Nucleus accumbens (tissue), 56 donors: Measurements from ENCODE around the gene FBXO9.

Experiments used
- DNase-seq, 56 donors: peaks; one replicate each; lab custom pipeline; 2025; lab: John Stamatoyannopoulos, UW

FBXO9 gene

GRCh38 chr6:53065266-53066076 lies at the start of gene FBXO9:
TSS of gene FBXO9 (plus strand) at chr6:53065404. CDS start at chr6:53065790, 386 bp downstream.
- peak in 53 of 56 donors; percentile 23 to 93 (median 80) for DNase-seq

GRCh38 chr6:53015486-53015885 lies 49.7 kb upstream of the FBXO9 start:
- DNase-seq: no peak

- DNase-seq: peak in 2 of 56 donors; percentile 4 to 16
Observed at GRCh38 chr6:53018446-53018845, 46.8 kb upstream of the FBXO9 start.

GRCh38 chr6:53020005-53020744 lies 45.0 kb upstream of the FBXO9 start:
- DNase-seq: no peak

- peak in 42 of 56 donors; percentile 3 to 77 (median 50) for DNase-seq
Observed at GRCh38 chr6:53023323-53023722, 41.9 kb upstream of the FBXO9 start.

- DNase-seq: no peak
Observed at GRCh38 chr6:53026526-53026925, 38.7 kb upstream of the FBXO9 start.

- DNase-seq: no peak
Observed at GRCh38 chr6:53027131-53027718, 38.0 kb upstream of the FBXO9 start.

- DNase-seq: no peak
Observed at GRCh38 chr6:53028467-53028866, 36.7 kb upstream of the FBXO9 start.

GRCh38 chr6:53029257-53029656 lies 35.9 kb upstream of the FBXO9 start:
- DNase-seq: no peak

- no peak for DNase-seq
Observed at GRCh38 chr6:53029761-53030160, 35.4 kb upstream of the FBXO9 start.

- peak in 3 of 56 donors; percentile 7 to 39 (median 13) for DNase-seq
Observed at GRCh38 chr6:53031281-53031680, 33.9 kb upstream of the FBXO9 start.

GRCh38 chr6:53032849-53033248 lies 32.4 kb upstream of the FBXO9 start:
- DNase-seq: peak in 35 of 56 donors; percentile 6 to 64 (median 41)

- no peak for DNase-seq
Observed at GRCh38 chr6:53033764-53034163, 31.4 kb upstream of the FBXO9 start.

GRCh38 chr6:53035549-53036213 lies 29.5 kb upstream of the FBXO9 start:
- DNase-seq: peak in 1 of 56 donors; percentile 15

GRCh38 chr6:53038141-53038540 lies 27.1 kb upstream of the FBXO9 start:
- DNase-seq: no peak

GRCh38 chr6:53038596-53038995 lies 26.6 kb upstream of the FBXO9 start:
- no peak for DNase-seq

GRCh38 chr6:53041356-53041755 lies 23.8 kb upstream of the FBXO9 start:
- DNase-seq: no peak

- no peak for DNase-seq
Observed at GRCh38 chr6:53042112-53042511, 23.1 kb upstream of the FBXO9 start.

GRCh38 chr6:53043581-53043980 lies 21.6 kb upstream of the FBXO9 start:
- no peak for DNase-seq

GRCh38 chr6:53044071-53044470 lies 21.1 kb upstream of the FBXO9 start:
- DNase-seq: peak in 8 of 56 donors; percentile 6 to 29 (median 20)

- no peak for DNase-seq
Observed at GRCh38 chr6:53044572-53044971, 20.6 kb upstream of the FBXO9 start.
